A549 treated with CORT108297 at 1 μM for 4 hours (cell line): Measurements from ENCODE around the gene IFNK. TPM values are rescaled to one million over a fixed set of nuclear protein-coding genes. Genes with fewer than 3 reads are reported as not detected.

Source experiments
- total RNA-seq: library from RNA; stranded (reverse); fragments of 200-300 nt; extraction: Qiagen RNA extraction; gene quantifications from 5 replicates; pipeline ENCODE4 v1.2.3, GENCODE V29; 2022

Gene IFNK, protein sequence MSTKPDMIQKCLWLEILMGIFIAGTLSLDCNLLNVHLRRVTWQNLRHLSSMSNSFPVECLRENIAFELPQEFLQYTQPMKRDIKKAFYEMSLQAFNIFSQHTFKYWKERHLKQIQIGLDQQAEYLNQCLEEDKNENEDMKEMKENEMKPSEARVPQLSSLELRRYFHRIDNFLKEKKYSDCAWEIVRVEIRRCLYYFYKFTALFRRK
- not detected in 5 replicates for total RNA-seq

DNA sequence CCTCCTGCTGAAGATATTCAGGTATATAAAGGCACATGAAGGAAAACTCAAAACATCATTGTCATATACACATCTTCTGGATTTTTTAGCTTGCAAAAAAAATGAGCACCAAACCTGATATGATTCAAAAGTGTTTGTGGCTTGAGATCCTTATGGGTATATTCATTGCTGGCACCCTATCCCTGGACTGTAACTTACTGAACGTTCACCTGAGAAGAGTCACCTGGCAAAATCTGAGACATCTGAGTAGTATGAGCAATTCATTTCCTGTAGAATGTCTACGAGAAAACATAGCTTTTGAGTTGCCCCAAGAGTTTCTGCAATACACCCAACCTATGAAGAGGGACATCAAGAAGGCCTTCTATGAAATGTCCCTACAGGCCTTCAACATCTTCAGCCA is at the start of gene IFNK:
TSS of gene IFNK (plus strand) at position 55 of the 400 bp plus-strand sequence. CDS start at position 102, 47 bp downstream.

DNA sequence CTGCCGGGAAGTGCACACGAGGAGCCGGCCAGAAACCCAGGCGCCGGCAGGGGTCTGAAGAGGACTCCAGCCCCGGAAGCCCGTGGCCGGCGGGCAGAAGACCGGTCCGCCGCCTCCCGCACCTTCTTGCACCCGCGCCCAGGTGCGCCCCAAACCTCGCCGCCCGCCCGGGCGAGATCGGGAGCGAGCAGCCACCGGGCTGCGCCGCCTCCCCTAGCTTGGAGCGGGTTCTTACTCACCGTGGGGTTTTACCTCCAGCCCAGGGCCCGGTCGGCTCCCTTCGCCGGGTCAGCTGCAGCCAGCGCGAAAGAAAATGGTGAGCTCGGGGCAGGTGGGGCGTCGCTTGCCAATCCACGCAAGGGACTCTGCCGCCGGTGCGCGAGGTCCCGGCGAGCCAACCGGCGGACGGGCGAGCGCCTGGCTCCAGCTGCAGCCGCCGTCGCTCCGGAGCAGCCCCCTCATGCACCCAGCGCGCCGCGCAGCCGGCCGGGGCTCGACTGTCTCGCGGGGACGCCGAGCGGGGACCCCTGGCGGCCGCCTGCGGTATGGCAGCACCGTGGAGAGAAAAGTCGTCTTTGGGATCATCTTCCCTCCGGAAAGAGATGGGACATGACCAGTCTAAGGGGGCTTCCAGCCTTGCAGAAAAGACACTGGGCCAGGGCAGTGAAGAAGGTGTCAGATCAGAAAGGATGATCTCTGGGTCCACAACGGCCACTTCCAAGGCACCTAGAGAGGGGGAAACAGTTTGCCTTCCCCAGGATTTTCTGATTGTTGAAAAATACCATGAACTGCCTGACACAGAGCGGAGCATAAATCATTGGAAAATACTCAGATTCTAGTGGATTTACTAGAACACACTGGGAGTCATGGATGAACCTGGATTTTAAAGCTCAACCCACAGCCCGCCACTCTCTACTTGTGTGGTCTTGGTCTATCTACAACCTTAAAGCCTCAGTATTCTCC is 5.5 kb downstream of the IFNK start, which contains the start of gene MOB3B:
TSS of gene MOB3B (minus strand) at position 499 of the 963 bp plus-strand sequence. CDS start 74,264 bp downstream, outside the sequence.

DNA sequence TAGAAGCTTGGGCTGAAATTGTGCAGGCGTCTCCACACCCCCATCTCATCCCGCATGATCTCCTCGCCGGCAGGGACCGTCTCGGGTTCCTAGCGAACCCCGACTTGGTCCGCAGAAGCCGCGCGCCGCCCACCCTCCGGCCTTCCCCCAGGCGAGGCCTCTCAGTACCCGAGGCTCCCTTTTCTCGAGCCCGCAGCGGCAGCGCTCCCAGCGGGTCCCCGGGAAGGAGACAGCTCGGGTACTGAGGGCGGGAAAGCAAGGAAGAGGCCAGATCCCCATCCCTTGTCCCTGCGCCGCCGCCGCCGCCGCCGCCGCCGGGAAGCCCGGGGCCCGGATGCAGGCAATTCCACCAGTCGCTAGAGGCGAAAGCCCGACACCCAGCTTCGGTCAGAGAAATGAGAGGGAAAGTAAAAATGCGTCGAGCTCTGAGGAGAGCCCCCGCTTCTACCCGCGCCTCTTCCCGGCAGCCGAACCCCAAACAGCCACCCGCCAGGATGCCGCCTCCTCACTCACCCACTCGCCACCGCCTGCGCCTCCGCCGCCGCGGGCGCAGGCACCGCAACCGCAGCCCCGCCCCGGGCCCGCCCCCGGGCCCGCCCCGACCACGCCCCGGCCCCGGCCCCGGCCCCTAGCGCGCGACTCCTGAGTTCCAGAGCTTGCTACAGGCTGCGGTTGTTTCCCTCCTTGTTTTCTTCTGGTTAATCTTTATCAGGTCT is 49.0 kb downstream of the IFNK start, which contains the start of gene C9orf72:
TSS of gene C9orf72 (minus strand) at position 564 of the 716 bp plus-strand sequence. CDS start 6,361 bp downstream, outside the sequence.

Other genes with a start within 250 kb of the IFNK start
- not detected in 5 replicates for gene EQTN, start 227.1 kb upstream of the IFNK start, total RNA-seq
- 6.6 to 8.7 TPM (median 7.1 TPM) in 5 replicates for gene MOB3B, start 5.5 kb downstream of the IFNK start, total RNA-seq
- 2.6 to 4.8 TPM (median 4.5 TPM) in 5 replicates for gene C9orf72, start 49.2 kb downstream of the IFNK start, total RNA-seq